Activated naive CD4-positive, alpha-beta T cell treated with Interleukin-2 at 50 U/mL for 16 hours (primary cell): Measurements from ENCODE around the gene ASB5.

Source experiments
- DNase-seq: peaks from one replicate; pipeline ENCODE4 v3.0.0-alpha.2; 2020

ASB5 gene

DNA sequence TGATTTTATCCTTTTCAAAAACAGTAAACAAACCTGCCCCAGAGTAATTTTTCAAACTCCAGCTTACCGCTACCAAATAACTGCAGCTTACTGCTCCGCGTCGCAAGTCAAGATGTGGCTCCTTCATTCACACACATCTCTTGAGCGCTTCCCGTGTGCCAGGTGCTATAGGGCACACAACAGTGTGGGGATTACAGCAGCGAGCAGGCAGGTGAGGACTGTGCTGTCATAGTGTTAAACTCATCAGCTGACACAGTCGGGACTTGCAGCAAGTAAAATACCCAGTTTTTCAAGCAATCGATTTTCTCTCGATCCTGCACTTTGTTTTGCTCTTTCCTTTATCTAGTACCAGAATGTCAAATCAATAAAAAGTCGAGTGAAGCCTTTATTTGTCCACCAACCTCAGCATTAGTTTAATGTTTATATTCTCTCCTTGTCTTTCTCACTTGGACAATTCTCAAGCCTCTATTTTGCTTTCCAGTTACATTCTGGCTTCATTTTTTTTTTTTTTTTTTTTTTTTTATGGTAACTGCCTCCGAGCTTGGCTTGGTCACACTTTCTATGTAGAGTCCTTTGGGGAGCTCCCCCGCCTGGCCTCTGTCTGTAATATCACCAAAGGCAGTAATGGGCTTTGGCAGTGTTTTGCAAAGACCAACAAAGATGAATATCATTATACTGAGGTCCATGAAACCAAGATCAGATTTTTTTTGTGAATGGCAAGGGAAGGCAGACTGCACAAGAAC, 8.3 kb upstream of the ASB5 start:
- DNase-seq = peak; percentile 8

DNA sequence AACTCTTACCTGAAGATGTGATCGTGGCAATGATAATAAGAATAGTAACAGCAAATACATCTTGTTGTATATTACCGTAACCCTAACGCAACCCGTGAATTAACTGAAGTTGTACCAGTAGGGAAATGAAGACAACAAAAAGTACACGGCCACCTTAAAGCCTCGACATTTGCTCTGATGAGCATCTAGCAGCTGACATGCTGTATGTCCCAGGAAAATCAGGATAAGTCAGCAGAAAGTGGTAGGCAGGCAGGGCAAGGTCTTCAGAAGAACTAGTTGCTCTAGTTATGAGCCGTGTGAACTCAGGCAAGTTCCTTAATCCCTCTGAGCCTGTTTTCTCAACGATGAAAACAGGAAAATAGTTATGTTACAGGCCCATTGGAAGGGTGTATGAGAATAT, 7.7 kb upstream of the ASB5 start:
- DNase-seq = no peak

DNA sequence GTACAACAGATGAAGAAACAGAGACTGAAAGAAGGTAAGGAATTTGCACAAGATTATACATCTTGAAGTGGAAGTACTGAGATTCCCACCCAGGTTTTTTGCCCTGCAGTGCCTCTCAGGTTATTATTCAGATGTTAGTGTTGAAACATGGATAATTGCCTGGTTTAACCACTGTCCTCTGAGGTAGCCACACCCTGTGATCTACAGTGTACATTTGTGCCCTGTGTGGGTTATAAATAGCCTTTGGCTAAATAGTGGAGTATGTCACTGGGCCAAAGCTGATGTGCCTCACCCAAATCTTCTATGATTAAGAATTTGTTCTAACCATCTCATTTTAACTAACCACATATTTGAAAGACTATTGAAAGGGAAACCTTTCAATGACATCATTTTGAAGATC, 5.4 kb upstream of the ASB5 start:
- no peak for DNase-seq

DNA sequence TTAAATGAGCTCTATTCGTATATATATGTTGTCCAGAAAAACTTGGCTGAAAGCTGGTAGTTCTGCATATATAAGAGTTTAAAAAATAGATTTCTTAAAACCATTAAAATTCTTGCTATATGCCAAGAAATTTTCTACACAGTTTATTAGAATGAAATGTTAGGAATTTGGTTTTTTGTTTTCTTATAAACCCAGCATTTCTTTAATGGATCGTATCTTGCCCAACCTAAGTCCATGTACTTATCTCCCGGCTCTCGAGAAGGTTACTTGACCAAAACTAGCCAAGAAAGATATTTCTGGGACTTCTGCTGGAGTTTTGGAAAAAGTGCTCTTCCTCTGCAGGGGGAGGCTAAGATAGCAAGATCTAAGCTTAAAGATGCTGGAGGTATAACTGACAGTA, 4.7 kb upstream of the ASB5 start:
- DNase-seq = no peak

DNA sequence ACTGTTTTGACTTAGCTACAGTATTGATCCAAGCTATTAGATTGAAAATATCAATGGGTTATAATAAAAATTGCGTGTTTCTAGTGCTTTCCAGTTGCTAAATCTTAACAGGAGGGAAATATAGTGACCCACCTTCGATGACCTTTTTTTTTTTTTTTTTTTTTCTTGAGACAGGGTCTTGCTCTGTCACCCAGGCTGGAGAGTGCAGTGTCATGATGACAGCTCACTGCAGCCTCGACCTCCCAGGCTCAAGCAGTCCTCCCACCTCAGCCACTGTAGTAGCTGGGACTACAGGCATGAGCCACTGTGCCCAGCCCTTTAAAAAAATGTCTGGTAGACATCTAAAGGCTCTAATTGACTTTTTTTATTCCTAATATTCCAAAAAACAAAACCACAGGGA, 3.8 kb upstream of the ASB5 start:
- DNase-seq = no peak

DNA sequence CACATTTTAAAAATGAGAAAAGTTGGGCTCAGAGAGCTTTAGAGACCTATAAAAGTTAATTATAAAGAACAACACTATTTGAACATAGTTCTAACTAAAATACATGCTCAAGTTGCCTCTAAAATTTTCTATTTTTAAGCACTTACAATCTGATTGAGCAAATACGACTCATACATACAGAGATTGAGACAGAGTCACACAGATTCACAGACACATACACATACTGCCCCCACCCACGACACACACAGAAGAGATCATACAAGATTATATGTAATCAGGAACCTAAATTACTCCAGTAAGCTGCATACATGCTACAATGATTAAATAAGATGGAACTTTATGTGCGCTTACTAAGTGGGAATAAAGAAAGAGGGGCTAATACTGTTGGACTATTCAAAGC, 2.7 kb upstream of the ASB5 start:
- no peak for DNase-seq

DNA sequence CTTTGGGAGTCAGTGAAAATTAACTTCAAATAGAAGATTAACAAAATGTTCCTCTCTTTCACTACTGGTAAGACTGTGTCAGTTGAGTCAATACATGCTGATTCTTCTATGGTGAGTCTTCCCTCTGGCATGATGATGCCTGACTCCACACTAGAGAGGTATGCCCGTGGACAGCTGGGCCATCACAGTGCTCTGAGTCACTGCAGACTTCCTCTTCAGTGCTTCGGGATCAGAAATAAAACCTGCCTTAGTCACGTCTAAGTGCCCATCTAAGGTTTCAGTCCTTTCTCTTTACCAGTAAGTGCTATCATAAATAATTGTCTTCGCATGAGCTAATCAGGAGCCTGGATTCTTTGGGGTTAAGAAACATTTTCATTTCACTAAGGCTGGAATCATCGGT, 1.6 kb upstream of the ASB5 start:
- no peak for DNase-seq

DNA sequence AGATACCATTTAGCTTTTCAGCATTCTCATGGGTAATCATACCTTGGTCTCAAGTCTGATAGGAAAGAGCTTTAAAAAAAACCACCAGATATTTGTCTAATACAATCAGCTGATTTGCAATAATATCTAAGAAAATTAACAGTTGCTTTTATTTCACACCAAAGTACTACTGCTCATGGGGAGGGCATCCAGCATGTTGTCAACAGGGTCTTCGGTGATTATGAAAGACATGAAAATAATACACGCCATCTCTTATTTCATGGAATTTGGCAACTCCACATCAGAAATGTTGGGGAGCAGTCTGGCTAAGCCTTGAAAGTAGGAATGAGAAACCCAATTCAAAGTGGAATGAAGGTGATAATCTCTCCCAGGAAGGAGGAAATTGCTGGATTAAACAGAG, 3.0 kb downstream of the ASB5 start:
- no peak for DNase-seq

DNA sequence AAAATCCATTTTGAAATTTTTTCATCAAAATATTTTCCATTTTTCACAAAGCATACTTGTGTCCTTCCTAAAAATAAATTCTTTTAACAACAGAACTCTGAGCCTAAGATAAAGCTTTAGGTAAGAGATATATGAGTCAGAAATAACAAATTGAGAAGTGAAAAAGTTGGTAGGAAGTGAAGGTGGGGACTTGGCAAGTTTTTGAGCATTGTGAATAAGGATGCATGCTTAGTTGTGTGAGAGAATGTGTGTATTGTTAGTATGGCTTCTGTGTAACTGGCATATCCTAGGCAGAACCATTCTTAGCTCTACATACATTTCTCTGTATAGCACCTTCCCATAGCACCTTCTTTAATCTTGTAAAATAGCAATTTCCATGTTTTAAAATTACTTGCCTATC, 6.8 kb downstream of the ASB5 start:
- DNase-seq = no peak

DNA sequence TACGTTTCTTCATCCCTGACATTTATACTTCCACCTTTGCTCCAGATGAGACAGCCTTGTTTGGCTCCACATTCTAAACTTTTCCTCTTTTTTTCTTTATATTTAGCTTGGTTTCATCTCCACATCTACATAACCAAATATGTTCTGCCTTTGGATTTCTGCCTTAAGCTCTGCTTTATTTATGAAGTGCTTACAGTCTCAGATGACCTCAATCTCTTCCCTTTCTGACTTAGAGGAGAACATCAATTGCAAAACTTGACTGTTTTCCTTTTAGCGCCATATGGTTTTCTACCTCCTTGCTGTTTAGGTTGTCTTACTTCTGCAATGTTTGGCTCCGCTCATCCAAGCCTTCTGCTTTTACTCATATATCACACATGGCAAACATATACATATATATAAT, 7.5 kb downstream of the ASB5 start:
- DNase-seq = no peak

DNA sequence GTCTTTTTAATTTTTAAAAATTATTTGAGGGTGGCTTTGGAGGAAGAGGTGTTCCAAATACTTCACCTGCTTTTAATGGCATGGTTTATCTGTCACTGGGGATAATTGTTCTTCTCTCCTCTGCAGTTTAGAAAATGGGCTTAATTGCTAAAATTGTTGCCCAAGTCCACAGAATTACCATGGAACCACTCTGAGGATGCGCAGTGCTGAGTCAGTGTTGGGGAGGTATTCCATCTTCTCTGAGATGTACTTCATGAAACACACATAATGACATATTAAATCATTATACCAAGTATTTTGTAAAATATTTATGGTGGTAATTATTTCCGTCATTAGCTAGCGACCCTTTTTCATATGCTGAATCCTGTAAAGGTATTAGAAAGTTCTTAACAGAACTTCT, 8.0 kb downstream of the ASB5 start:
- DNase-seq = no peak

DNA sequence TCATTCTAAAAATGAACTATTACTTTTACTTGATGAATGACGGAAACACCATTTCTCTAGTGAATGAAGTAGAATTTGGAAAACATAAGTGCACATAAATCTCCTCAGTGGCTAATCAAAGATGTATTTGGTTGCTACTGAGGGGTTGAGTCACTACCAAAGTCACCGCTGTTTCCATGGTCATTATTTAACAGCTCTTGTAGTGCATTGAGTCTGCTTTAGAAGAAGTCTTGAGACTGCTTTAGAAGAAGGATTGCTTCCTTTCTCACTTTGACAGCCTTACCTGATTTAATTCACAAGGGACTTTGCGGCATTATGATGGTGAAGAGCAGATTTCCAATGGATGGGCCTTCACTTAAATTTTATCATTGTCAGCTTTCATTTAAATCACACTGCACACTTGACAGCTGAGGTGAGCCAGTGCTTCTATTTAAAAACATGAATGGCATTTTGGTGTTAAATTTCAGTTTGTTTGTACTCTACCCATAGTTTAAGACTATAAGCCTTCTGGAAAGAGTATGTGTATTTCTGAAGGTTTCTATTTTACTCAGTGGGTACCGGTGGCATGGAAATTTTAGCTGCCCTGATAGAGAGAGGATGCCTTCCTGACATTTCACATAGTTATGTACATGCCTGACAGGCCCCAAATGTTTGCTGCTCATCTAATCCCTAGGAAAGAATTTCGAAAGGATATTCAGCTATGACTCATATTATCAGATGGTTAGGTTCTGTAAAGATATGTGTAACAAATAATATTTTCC, 9.5 kb downstream of the ASB5 start:
- DNase-seq = no peak

DNA sequence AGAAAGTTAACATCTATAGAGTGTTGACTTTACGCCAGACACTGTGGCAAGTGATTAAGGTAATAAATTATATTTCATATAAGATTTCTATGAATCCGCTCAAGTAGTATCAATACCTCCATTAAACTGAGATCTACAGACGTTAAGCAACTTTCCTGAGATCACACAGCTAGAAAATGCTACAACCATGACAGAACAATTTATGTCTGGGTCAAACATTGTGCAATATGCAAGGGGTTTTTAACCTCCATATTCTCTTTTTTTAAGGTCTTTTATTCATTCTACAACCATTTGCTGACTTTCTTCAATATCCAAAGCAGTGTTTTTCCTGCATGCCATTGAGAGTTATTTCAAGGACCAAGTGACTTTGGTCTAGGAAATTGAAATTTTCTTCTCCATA, 10.9 kb downstream of the ASB5 start:
- no peak for DNase-seq

DNA sequence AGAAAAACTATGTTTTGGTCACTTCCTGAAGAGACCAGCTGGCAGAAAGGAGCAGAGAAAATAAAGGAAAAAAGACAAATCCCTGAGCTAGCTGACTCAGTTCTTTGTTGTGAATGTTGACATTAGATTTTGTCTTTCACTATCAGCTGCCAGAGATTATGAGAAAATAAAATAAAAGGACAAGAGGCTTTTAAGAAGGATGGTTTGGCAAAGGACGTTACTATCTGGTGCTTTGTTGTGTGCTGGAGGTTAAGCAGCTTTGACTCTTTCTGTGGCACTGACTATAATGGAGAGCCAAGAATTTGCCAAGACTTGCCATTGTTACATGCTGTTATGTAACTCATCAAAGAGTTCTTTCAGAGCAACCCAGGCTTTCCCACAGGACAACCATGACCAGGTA, 12.1 kb downstream of the ASB5 start:
- DNase-seq = no peak

DNA sequence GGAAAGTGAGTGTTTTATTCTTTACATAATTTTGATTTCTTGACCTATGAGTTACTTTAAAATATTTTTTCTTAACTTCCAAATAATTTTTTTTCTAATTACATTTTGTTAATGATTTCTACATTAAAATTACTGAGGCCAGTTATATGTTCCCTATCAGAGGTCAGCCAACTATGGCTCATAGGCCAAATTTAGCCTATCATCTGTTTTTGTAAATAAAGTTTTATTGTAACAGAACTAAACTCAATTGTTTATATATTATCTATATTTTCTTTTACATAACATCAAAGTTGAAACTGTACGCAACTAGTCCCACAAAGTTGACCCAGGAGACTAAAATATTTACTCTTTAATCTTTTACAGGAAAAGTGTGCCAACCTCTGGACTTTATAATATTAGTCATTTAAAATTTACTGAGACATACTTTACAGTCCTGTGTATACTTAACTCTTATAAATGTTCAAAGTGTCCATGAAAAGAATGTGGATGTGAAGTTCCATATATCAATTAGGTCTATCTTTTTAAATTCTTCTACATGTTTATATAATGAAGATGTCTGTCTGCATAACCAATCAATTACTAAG, 26.2 kb downstream of the ASB5 start:
- DNase-seq = no peak

DNA sequence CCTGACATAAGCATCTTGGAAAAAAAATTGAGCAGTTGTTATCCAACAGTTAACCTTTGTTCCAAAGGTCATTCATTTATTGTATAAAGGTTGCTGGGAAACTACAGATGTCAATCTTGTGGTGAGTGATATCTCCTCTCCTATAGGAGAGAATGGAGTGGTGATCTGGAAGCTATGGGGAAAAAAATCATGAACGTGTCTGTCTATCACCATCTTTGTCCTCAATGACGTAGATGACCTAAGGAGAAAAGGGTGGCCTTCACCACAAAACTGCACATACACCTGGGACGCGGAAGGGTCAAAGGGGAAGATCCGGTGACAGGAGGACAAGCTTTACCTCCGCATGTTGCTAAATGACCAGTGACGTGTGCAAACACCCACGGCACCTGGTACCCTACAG, 27.3 kb downstream of the ASB5 start:
- DNase-seq = no peak

DNA sequence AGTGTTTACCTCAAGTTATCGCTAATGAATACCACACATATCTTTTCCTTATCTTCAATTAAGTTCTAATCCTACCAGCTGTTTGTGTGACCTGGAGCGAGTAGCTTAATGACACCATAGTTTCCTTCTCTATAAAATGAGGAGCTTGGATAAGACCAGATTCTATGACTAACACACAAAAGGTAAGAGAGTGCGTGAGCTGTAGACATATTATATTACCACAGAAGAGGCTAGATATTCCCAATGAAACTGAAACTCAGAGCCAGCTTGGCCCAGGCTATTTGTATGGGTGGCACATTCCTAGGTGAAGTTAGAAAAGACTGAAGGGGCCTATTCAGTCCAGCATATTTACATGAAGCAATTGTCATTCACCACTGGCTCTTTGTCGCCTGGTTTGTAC, 30.2 kb downstream of the ASB5 start:
- DNase-seq = no peak

DNA sequence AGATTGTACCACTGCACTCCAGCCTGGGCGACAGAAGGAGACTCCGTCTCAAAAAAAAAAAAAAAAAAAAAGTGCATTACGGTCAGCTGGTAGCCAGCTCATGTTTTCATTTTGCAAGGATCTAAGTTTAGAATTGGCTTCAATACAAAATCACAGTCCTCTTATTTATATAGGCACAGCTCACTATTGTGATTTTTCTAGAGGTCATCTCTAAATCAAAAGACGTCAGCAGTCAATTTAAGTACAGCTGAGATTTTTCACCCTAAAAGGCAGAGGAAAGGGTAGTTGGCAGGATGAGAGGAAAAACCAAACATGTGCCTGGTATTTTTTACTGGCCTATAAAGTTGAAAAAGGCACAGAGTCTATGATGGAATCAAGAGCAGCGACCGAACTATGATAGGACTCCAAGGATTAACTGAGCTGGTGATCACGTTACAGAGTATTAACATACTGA, 30.8 kb downstream of the ASB5 start:
- no peak for DNase-seq

DNA sequence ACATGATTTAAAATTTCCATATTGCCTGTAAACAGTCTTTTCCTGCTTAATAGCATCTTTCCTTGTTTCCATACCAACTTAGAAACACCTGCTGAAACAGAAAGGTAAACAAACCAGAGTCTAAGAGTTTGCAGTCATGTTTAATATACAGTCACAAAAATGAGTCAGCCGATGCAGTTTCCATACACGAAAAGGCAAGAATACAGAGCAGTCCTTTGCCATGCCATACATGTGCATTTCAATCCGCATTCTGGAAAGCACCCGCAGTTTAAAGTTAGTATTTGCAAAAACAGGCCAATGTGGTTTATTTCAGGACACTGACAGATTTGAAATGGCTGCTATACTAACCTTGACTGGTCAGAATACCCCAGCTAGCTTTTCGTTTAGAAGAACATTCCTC, 32.1 kb downstream of the ASB5 start:
- no peak for DNase-seq

DNA sequence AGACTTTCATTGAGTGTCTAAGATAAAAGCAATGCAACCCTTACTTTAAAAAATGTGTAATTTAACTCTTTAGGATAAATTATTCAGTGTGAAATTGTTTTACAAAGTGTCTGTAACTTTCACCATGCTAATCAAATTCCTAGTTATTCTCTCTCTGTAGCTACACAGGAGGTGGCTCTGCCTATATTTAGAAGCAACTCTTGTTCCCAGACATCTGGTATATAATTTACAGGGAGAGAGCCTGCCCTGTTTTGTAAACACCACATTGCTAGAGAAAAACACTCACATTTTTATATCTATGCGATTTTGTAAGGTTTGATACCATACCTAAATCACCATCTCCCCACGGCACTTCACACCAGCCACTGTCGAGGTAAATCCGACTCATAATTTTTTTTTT, 38.2 kb downstream of the ASB5 start:
- DNase-seq = no peak

DNA sequence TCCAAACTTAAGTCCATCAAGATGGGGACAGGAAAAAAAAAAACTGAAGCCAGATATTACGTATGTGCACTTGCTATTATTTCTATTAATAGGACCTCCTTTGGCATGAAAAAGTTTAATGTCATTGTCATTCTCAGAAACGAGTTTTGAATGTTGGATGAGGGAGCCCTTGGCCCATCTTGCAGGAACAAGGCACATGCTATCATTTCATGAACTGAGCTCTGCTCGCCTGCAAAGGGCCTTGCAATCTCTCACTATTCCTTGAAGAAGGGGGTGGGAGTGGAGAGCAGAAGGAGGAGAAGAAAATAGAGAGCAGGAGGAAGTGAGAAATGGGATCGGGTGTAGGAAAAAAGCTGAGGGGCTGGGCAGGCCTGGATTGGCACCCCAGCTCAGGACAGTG, 39.4 kb downstream of the ASB5 start:
- DNase-seq = no peak

DNA sequence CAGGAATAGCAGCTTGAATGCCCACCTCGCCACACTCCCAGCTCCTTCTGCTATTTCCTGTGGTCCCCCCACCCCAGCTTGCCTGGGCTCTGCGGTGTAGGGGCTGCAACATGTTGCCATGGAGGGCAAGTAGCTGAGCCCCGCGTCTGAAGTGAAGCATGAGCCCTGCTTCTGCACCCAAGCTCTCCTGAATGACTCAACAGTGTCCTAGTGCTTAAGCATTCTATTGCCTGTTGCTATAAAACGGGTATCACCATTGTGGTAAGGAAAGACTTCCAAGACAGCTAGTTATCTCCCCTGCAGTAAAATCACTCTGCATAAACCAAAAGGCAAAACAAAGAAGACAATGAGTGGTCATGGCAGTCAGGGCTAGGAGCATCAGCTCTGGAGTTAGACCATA, 42.3 kb downstream of the ASB5 start:
- no peak for DNase-seq

DNA sequence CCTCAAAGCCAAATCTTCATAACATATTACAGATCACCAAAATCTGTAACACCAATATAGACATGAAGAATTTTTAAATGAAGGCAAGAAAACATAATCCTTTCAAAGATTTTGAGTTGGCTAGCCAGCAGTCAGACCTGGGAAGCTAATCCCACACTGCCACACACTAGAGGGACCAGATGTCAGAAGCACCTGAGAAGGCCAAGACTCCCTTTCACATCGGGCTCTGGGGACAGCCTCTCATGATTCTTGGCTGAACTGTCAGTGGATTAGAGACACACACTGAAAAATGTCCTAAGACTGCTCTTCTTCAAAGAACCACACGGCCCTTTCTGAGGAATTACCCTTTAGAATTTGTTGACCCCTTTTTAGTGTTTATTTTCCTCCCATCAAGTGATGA, 45.5 kb downstream of the ASB5 start:
- DNase-seq = no peak

DNA sequence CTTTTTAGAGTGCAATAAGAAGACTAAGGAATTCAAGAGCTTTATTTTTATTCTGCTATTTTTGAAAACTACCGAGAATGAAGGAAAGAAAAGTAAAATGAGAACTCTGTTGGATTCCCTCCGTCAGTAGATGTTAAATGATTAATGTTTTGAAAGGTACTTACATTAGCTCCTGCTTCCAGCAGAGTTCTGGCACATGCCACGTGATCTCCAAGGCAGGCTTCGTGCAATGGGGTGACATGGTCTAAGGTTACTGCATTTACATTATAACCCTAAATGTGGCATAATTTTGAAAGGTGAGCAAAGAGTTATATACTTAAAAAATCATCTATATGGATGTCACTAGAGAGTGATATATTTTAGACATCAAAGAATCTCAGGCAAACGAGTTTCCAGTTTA, 46.9 kb downstream of the ASB5 start:
- no peak for DNase-seq

DNA sequence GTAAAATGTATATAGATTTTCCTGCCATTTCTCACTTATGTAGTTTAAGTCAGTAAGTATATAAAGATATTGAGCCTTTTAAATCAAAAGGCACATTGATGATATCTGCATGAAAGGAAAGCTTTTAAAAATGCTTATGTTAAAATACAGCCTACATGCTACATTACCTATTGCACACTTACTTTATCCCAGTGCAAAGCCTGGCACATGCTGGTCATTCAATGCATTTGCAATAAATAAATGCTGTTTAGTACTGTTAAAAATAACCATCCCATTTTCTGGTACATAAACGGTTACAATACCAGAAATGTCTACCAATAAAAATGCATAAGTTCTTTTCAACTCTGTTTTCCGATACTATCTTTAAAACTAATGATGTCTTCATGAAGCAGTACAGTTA, 51.5 kb downstream of the ASB5 start:
- DNase-seq = no peak
